Neural cell (in vitro differentiated cells): ENCODE data around the gene TIE1. TPM values are rescaled to one million over a fixed set of nuclear protein-coding genes. Genes with fewer than 3 reads are reported as not detected.
A peak's percentile ranks its signal among the peaks of the same experiment; 100 is the strongest.
"Not testable (repeated sequence)": the region's sequence is repeated elsewhere in the genome, so short reads cannot be mapped to it uniquely, and the experiment has no call there.

ENCODE experiments used
- H2AFZ ChIP-seq: fragments of 200-600, 300-800 bp; sonication (generic), shearing (Covaris generic); 2 replicates; pipeline ENCODE4 v1.6.0; 2014; ENCODE audit warnings: low read depth, mild to moderate bottlenecking, antibody characterized with exemption, low read length, moderate library complexity
- H3F3A ChIP-seq: fragments of 200-600 bp; shearing (Covaris generic); 2 replicates; pipeline ENCODE4 v1.6.1; 2016; ENCODE audit warnings: mild to moderate bottlenecking, moderate library complexity, mixed read lengths, antibody characterized with exemption, low read length; ENCODE audit not compliant: insufficient read depth, poor library complexity, severe bottlenecking
- H3K27ac ChIP-seq: fragments of 200-600, 300-800 bp; sonication (generic), shearing (Covaris generic); 2 replicates; pipeline ENCODE4 v1.5.1; 2014; ENCODE audit warnings: mild to moderate bottlenecking, low read length, moderate library complexity
- H3K27me3 ChIP-seq: fragments of 300-800, 200-600 bp; sonication (generic), shearing (Covaris generic); 2 replicates; pipeline ENCODE4 v1.6.0; 2014; ENCODE audit warnings: mild to moderate bottlenecking, low read depth, low read length, moderate library complexity; ENCODE audit not compliant: insufficient read depth
- H3K36me3 ChIP-seq: fragments of 300-800, 200-600 bp; sonication (generic), shearing (Covaris generic); 2 replicates; pipeline ENCODE4 v1.5.1; 2014; ENCODE audit warnings: mild to moderate bottlenecking, antibody characterized with exemption, low read length, moderate library complexity; ENCODE audit not compliant: insufficient read depth
- H3K4me2 ChIP-seq: fragments of 300-800, 200-600 bp; sonication (generic), shearing (Covaris generic); 2 replicates; pipeline ENCODE4 v1.6.0; 2014; ENCODE audit warnings: mild to moderate bottlenecking, low read length
- H3K4me3 ChIP-seq: fragments of 300-800, 200-600 bp; sonication (generic), shearing (Covaris generic); 2 replicates; pipeline ENCODE4 v1.5.1; 2014; ENCODE audit warnings: mild to moderate bottlenecking, low read length, moderate library complexity
- H3K79me2 ChIP-seq: fragments of 200-600 bp; shearing (Covaris generic); replicated peaks from 2 replicates; pipeline ENCODE4 v1.6.0; 2014; ENCODE audit warnings: mild to moderate bottlenecking, low read length, moderate library complexity; ENCODE audit not compliant: insufficient read depth
- H3K9ac ChIP-seq: fragments of 300-800, 200-600 bp; sonication (generic), shearing (Covaris generic); 2 replicates; pipeline ENCODE4 v1.6.1; 2016; ENCODE audit warnings: mild to moderate bottlenecking, low read length, mixed read lengths
- H3K9me2 ChIP-seq: fragments of 200-600 bp; shearing (Covaris generic); 2 replicates; pipeline ENCODE4 v1.6.1; 2016; ENCODE audit warnings: mild to moderate bottlenecking, low read length, mixed read lengths; ENCODE audit not compliant: insufficient read depth
- H3K9me3 ChIP-seq: fragments of 200-600, 300-800 bp; sonication (generic), shearing (Covaris generic); 2 replicates; pipeline ENCODE4 v1.6.1; 2016; ENCODE audit warnings: mild to moderate bottlenecking, mixed run types, low read length, moderate library complexity, mixed read lengths
- H4K20me1 ChIP-seq: fragments of 200-600 bp; shearing (Covaris generic); 2 replicates; pipeline ENCODE4 v1.6.1; 2016; ENCODE audit warnings: mild to moderate bottlenecking, mixed run types; ENCODE audit not compliant: insufficient read depth
- EP300 ChIP-seq: fragments of 450-650 bp; conservative IDR thresholded peaks from 2 replicates; pipeline ENCODE4 v1.6.1; 2014; ENCODE audit warnings: antibody characterized with exemption, mild to moderate bottlenecking, moderate library complexity; ENCODE audit not compliant: poor library complexity, severe bottlenecking
- EZH2 ChIP-seq: fragments of 200-600, 300-800 bp; shearing (Covaris generic), sonication (generic); IDR thresholded peaks from 2 replicates; pipeline ENCODE4 v1.6.1; 2014; ENCODE audit warnings: antibody characterized with exemption, low read length, borderline replicate concordance, mild to moderate bottlenecking; ENCODE audit not compliant: insufficient read depth, poor library complexity, severe bottlenecking
- MXI1 ChIP-seq: fragments of 450-650 bp; conservative IDR thresholded peaks from 2 replicates; pipeline ENCODE4 v1.6.1; 2014; ENCODE audit warnings: antibody characterized with exemption, mild to moderate bottlenecking; ENCODE audit not compliant: poor library complexity, severe bottlenecking
- POLR2AphosphoS5 ChIP-seq: IDR thresholded peaks from 2 replicates; pipeline ENCODE4 v1.6.1; 2012
- RAD21 ChIP-seq: fragments of 450-650 bp; conservative IDR thresholded peaks from 2 replicates; pipeline ENCODE4 v1.6.1; 2014; ENCODE audit warnings: antibody characterized with exemption, mild to moderate bottlenecking, moderate library complexity
- SMC3 ChIP-seq: fragments of 450-650 bp; conservative IDR thresholded peaks from 2 replicates; pipeline ENCODE4 v1.6.1; 2014; ENCODE audit warnings: antibody characterized with exemption, mild to moderate bottlenecking, moderate library complexity; ENCODE audit not compliant: poor library complexity
- TAF1 ChIP-seq: IDR thresholded peaks from 2 replicates; pipeline ENCODE4 v1.6.1; 2012; ENCODE audit warnings: low read depth
- polyA plus RNA-seq: library from polyadenylated mRNA; depleted of rRNA; stranded (reverse); fragments of >200 nt; gene quantifications from 2 replicates; pipeline ENCODE4 v1.2.3, GENCODE V29; 2014
- TF ChIP-seq, protein P1 (sequence below): IDR thresholded peaks from 2 replicates; pipeline ENCODE4 v1.6.1; 2012; ENCODE audit warnings: borderline replicate concordance
- TF ChIP-seq, protein P2 (sequence below): fragments of 450-650 bp; IDR thresholded peaks from 2 replicates; pipeline ENCODE4 v1.5.1; 2014; ENCODE audit warnings: antibody characterized with exemption, mild to moderate bottlenecking, moderate library complexity; ENCODE audit not compliant: poor library complexity, severe bottlenecking

Gene TIE1
- polyA plus RNA-seq, 1 donor from 2014 or later = not detected

- no peaks in the 10 kb centered on the region for H3K9me2 ChIP-seq
- H3K79me2 ChIP-seq = peaks cover 3% of the 10 kb centered on the region
- H3K36me3 ChIP-seq = no peaks in the 10 kb centered on the region
- no peaks in the 10 kb centered on the region for H3K27me3 ChIP-seq
- H3K27ac ChIP-seq = peak overlapping the region; percentile 9
- no peak overlapping the region for H2AFZ ChIP-seq
- no peaks in the 10 kb centered on the region for H3F3A ChIP-seq
- H3K4me2 ChIP-seq = no peak overlapping the region
- TF ChIP-seq TAF1 = no peak
- TF ChIP-seq EP300 = no peak
- no peak for TF ChIP-seq RAD21
- TF ChIP-seq, protein P1, sequence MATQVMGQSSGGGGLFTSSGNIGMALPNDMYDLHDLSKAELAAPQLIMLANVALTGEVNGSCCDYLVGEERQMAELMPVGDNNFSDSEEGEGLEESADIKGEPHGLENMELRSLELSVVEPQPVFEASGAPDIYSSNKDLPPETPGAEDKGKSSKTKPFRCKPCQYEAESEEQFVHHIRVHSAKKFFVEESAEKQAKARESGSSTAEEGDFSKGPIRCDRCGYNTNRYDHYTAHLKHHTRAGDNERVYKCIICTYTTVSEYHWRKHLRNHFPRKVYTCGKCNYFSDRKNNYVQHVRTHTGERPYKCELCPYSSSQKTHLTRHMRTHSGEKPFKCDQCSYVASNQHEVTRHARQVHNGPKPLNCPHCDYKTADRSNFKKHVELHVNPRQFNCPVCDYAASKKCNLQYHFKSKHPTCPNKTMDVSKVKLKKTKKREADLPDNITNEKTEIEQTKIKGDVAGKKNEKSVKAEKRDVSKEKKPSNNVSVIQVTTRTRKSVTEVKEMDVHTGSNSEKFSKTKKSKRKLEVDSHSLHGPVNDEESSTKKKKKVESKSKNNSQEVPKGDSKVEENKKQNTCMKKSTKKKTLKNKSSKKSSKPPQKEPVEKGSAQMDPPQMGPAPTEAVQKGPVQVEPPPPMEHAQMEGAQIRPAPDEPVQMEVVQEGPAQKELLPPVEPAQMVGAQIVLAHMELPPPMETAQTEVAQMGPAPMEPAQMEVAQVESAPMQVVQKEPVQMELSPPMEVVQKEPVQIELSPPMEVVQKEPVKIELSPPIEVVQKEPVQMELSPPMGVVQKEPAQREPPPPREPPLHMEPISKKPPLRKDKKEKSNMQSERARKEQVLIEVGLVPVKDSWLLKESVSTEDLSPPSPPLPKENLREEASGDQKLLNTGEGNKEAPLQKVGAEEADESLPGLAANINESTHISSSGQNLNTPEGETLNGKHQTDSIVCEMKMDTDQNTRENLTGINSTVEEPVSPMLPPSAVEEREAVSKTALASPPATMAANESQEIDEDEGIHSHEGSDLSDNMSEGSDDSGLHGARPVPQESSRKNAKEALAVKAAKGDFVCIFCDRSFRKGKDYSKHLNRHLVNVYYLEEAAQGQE = no peak
- no peak for TF ChIP-seq POLR2AphosphoS5
- no peak for TF ChIP-seq EZH2
- TF ChIP-seq MXI1 = no peak
- TF ChIP-seq SMC3 = no peak
- TF ChIP-seq, protein P2, sequence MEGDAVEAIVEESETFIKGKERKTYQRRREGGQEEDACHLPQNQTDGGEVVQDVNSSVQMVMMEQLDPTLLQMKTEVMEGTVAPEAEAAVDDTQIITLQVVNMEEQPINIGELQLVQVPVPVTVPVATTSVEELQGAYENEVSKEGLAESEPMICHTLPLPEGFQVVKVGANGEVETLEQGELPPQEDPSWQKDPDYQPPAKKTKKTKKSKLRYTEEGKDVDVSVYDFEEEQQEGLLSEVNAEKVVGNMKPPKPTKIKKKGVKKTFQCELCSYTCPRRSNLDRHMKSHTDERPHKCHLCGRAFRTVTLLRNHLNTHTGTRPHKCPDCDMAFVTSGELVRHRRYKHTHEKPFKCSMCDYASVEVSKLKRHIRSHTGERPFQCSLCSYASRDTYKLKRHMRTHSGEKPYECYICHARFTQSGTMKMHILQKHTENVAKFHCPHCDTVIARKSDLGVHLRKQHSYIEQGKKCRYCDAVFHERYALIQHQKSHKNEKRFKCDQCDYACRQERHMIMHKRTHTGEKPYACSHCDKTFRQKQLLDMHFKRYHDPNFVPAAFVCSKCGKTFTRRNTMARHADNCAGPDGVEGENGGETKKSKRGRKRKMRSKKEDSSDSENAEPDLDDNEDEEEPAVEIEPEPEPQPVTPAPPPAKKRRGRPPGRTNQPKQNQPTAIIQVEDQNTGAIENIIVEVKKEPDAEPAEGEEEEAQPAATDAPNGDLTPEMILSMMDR = no peak
- no peaks in the 10 kb centered on the region for H4K20me1 ChIP-seq
- H3K9ac ChIP-seq = peak overlapping the region; percentile 51
- H3K4me3 ChIP-seq = peak overlapping the region; percentile 61
- no peaks in the 10 kb centered on the region for H3K9me3 ChIP-seq
Measured at GRCh38 chr1:43368646-43369020, 67.9 kb downstream of the TIE1 start.

DNA sequence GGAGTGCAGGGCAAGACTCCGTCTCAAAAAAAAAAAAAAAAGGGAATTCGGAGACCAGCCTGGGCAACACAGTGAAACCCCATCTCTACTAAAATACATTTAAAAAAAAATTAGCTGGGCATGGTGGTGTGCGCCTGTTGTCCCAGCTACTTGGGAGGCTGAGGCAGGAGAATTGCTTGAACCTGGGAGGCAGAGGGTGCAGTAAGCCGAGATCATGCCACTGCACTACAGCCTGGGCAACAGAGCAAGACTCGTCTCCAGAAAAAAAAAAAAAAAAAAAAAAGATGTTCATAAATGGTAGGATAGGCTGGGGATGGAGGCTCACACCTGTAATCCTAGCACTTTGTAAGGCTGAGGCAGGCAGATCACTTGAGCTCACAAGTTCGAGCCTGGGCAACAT, 69.0 kb downstream of the TIE1 start:
- not testable (repeated sequence) for H3K27ac ChIP-seq, H3K27me3 ChIP-seq, H3K36me3 ChIP-seq, H3K9ac ChIP-seq, H3K9me2 ChIP-seq, H3K79me2 ChIP-seq, H3K9me3 ChIP-seq, H3K4me2 ChIP-seq, H3K4me3 ChIP-seq, H4K20me1 ChIP-seq, H2AFZ ChIP-seq, H3F3A ChIP-seq

DNA sequence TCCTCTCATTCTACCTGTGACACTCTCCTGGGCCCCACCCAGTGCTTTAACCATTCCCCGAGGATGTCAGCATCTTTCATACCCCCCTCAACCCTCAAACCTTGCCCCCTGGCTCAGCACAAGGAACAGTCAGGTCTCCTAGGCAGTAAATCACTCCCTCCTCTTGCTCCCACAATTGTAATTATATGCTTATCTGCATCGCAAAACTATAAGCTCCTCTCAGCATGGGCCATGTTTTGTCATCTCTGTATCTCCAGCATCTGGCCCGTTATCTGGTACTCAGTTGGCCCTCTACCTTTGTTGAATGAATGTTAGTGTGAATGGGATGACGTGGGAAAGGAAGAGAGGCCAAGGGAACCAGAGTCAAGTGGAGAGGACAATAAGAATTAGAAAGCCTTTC, 69.8 kb downstream of the TIE1 start:
- H3K27ac ChIP-seq = no peak overlapping the region
- no peaks in the 10 kb centered on the region for H3K9me2 ChIP-seq
- no peak overlapping the region for H3K9ac ChIP-seq
- H3K4me3 ChIP-seq = no peak overlapping the region
- H3K79me2 ChIP-seq = peaks cover 3% of the 10 kb centered on the region
- no peaks in the 10 kb centered on the region for H4K20me1 ChIP-seq
- H3K36me3 ChIP-seq = no peaks in the 10 kb centered on the region
- H3K9me3 ChIP-seq = no peaks in the 10 kb centered on the region
- no peak overlapping the region for H2AFZ ChIP-seq
- no peaks in the 10 kb centered on the region for H3F3A ChIP-seq
- H3K4me2 ChIP-seq = no peak overlapping the region
- no peak for TF ChIP-seq POLR2AphosphoS5
- TF ChIP-seq SMC3 = no peak
- TF ChIP-seq, protein P2 = no peak
- no peak for TF ChIP-seq MXI1
- TF ChIP-seq RAD21 = no peak
- no peak for TF ChIP-seq EP300
- TF ChIP-seq, protein P1 = no peak
- no peak for TF ChIP-seq EZH2
- no peak for TF ChIP-seq TAF1
- H3K27me3 ChIP-seq = no peaks in the 10 kb centered on the region
